Amniotic epithelial cell (primary cell): ENCODE results near the gene TMEM225.
A peak's percentile ranks its signal among the peaks of the same experiment; 100 is the strongest.
"Not testable (repeated sequence)": the region's sequence is repeated elsewhere in the genome, so short reads cannot be mapped to it uniquely, and the experiment has no call there.

ENCODE experiments used
- DNase-seq: peaks from one replicate; pipeline ENCODE4 v3.0.0-alpha.2; 2010; ENCODE audit warnings: low read depth

The TMEM225 gene, protein sequence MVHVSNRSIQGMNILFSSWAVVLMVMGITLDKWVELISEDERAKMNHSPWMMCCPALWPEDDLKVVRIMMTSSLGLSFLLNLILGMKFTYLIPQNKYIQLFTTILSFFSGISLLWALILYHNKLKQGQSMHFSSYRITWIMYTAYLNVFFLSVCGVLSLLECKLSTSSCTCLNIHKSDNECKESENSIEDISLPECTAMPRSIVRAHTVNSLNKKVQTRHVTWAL

GRCh38 chr11:123885570-123885969 lies at the start of gene TMEM225:
TMEM225 (minus strand) TSS chr11:123885670; CDS start chr11:123885425, 245 bp downstream.
- no peak for DNase-seq

GRCh38 chr11:123924027-123924426 lies 38.6 kb upstream of the TMEM225 start:
- no peak for DNase-seq

DNA sequence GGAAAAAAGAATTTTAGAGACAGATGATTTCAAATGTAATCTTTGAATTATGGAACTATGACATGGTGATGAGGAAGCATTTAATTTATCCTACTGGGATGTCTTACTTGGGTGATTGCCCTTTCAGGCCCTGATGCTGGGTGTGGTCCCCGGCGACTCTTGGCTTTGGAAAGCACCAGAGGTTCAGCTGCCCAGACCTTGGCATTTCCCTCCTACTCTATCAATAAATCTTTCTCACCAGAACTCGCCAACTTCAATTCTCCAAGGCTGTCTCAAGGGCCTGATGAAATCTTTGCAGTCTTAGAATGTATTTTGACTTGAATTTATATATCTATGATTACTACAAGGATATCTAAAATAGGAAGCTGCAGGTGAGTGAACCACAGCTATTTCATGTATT lies 35.5 kb upstream of the TMEM225 start:
- no peak for DNase-seq

- no peak for DNase-seq
Measured at GRCh38 chr11:123905826-123906225, 20.4 kb upstream of the TMEM225 start.

DNA sequence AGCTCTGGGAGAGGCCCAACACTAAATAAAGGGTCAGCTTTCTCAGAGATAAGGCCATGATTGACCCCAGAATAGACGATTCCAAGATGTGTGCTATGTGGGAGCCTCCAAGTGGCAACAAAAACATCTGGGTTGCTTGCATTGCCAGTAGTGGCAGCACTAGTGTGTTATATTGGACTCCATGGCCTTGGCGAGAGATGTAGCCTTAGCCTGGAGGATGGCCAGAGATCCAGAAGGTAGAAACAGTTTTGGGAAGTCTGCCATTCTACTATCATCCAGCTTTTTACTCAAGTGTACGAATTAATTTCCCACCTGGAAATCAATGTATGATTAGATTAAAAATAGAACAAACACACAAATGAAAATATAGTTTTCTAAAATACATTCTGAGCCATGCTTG lies 19.5 kb upstream of the TMEM225 start:
- DNase-seq: no peak

DNA sequence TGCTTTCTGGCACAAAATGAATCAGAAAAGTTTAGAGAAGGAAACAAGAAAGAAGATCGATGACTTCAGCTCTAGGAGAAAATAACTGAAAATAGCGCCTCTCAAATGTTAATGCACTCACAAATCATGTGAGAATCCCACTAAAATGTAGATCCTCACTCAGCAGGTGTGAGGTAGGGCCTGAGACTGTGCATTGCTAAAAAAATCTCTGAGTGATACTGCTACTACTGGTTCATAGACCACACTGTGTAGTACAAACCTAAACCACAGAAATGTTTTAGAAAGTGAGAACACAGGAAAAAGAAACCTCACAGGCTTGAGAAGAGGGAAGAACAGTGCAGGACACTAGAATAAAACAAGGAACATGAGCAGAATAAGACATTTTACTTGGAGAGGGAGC lies 18.5 kb upstream of the TMEM225 start:
- DNase-seq: no peak

DNA sequence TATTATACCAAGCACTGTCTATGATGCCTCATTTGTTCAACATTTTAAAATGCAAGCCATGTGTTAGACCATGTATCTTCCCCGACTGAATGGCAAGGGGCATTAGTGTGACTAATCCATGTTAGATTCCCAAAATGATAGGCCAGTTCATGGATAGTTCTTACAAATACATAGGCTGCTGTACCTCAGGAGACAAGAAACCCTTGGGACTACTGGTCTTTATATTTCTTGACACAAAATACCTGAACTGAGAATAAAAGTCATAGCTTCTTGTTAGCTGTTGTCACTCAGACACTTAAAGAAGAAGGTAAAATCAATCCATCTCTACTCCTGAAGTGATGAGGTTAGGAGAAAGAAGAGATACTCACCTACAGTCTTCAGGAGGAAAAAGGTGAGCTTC lies 16.4 kb upstream of the TMEM225 start, which contains the start of gene OR8D4:
Gene OR8D4, plus strand, starts transcription at position 301 of the 400 bp plus-strand sequence. CDS start 4,265 bp downstream, outside the sequence.
- no peak for DNase-seq

- no peak for DNase-seq
Measured at GRCh38 chr11:123899792-123900191, 14.3 kb upstream of the TMEM225 start.

- no peak for DNase-seq
Measured at GRCh38 chr11:123892031-123892430, 6.6 kb upstream of the TMEM225 start.

- no peak for DNase-seq
Measured at GRCh38 chr11:123880912-123881311, 4.6 kb downstream of the TMEM225 start.

DNA sequence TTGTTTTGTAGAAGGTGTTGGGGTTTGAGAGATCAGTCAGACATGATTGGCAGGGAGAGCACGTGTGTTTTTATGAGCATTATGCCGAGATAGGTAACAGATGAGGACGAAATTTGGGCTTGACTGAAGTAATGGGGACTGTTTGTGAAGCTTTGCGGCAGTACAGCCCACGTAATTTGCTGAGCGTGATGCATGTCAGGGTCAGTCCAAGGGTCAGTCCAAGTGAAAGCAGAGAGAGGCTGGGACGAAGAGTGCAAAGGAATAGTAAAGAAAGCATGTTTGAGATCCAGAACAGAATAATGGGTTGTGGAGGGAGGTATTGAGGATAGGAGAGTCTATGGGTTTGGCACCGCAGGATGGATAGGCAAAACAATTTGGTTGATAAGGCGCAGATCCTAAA lies 17.7 kb downstream of the TMEM225 start:
- DNase-seq: not testable (repeated sequence)

DNA sequence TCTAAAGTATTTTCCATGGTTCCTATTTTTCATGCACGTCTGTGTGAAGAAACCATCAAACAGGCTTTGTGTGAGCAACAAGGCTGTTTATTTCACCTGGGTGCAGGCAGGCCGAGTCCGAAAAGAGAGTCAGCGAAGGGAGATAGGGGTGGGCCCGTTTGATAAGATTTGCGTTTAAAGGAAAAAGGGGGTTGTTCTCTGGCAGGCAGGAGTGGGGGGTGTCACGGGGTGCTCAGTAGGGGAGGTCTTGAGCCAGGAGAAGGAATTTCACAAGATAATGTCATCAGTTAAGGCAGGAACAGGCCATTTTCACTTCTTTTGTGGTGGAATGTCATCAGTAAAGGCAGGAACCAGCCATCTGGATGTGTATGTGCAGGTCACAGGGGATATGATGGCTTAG lies 20.2 kb downstream of the TMEM225 start:
- not testable (repeated sequence) for DNase-seq

DNA sequence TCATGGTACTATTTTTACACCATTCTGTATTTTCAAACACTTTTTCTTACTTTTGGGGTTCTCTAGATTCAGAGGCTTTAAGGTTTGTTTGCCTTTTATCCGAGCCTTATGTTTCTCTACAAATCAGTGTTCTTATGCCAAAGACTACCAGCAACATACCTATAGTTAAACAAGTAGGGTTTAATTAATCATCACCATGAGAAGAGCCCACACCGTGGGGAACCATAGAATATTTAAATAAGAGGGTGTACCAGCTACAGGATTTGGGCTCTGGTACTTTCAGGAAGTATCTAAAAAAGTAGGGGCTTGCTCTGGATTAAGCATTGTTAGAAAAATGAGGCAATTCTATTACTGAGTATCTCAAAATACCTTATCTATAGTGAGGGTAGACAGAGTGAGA lies 25.7 kb downstream of the TMEM225 start:
- DNase-seq: no peak

- no peak for DNase-seq
Measured at GRCh38 chr11:123856444-123856843, 29.0 kb downstream of the TMEM225 start.

DNA sequence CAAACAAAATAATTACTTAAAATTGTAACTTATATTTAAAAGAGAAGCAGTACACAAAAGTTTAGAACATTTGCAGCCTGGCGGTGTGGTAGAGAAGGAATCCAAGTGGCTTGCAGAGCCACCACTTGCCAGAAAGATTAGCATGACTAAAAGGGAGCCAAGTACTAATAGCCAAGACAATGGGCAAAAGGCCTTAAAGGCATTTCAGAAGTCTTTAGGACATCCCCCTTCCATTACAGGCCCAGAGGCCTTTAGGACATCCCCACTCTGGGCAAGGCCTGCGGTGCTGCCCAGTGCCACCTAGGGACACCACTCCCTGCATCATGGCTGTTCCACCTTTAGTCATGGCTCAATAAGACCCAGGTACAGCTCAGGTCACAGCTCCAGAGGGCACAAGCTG lies 32.4 kb downstream of the TMEM225 start:
- no peak for DNase-seq

GRCh38 chr11:123852321-123852720 lies 33.1 kb downstream of the TMEM225 start:
- no peak for DNase-seq

- DNase-seq: no peak
Measured at GRCh38 chr11:123851110-123851509, 34.4 kb downstream of the TMEM225 start.

DNA sequence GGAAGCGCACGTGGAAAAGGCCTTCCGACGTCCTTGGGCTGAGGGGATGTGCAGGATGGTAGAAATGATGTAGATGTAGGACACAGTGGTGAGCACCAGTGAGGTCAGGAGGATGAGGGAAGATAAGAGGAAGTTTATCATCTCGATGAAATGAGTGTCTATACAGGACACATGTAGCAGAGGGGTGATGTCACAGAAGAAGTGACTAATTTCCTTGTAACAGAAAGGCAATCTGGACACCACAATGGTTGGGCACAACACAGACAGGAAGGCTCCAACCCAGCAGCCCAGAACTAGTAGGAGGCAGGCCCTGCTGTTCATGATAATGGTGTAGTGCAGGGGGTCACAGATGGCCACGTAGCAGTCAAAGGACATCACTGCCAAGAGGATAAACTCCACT lies 44.3 kb downstream of the TMEM225 start:
- DNase-seq: no peak

GRCh38 chr11:123839131-123839530 lies 46.3 kb downstream of the TMEM225 start:
- no peak for DNase-seq

DNA sequence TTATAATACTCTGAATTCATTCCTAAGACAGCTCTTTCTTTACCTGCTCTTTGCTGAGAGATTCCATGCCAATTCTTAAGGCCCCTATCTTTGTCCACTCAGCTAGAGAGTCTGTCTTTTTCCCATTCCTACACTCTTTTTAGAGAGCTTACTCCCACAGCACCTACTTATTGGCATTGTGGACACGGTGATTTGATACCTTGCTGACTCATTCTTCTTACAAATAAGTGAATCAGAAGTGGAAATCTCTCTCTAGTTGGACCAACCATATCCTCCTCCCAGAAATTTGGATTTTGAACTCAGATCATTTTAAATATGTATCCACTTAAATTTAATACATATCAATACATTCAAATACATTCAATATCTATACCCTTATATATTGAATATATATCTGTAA lies 46.8 kb downstream of the TMEM225 start:
- no peak for DNase-seq

- DNase-seq: no peak
Measured at GRCh38 chr11:123838199-123838598, 47.3 kb downstream of the TMEM225 start.

DNA sequence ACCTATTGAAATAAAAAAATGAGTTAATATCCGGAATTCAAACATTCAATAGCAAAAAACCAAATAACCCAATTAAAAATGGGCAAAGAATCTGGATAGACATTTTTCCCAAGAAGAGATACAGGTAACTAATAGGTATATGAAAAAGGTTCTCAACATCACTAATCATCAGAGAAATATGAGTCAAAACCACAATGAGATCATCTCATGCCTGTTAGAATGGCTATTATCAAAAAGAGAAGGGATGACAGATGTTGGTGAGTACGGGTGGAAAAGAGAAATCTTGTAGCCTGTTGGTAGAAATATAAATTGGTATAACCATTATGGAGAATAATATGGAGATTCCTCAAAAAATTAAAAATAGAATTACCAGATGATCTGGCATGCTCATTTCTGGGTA lies 52.4 kb downstream of the TMEM225 start:
- DNase-seq: peak; percentile 1
